Mesendoderm (in vitro differentiated cells): ENCODE data around the gene MVK.

Experiments used
- DNase-seq: peaks from one replicate; pipeline ENCODE4 v3.0.0; 2013
- H2AK5ac ChIP-seq: 2 replicates; pipeline ENCODE4 v1.6.1; 2013; ENCODE audit warnings: low read length, inconsistent platforms
- H2BK120ac ChIP-seq: 2 replicates; pipeline ENCODE4 v1.6.1; 2013; ENCODE audit warnings: low read depth, mild to moderate bottlenecking, low read length, moderate library complexity, mixed read lengths
- H2BK15ac ChIP-seq: replicated peaks from 2 replicates; pipeline ENCODE4 v1.6.1; 2013; ENCODE audit warnings: low read depth, mild to moderate bottlenecking, moderate library complexity
- H2BK5ac ChIP-seq: 2 replicates; pipeline ENCODE4 v1.6.1; 2013; ENCODE audit warnings: low read length, inconsistent platforms
- H3K18ac ChIP-seq: 2 replicates; pipeline ENCODE4 v1.6.1; 2013; ENCODE audit warnings: mild to moderate bottlenecking, low read length, mixed read lengths
- H3K23ac ChIP-seq: one replicate; pipeline ENCODE4 v1.6.1; 2013; ENCODE audit warnings: low read length
- H3K27ac ChIP-seq: 2 replicates; pipeline ENCODE4 v1.5.1; 2013; ENCODE audit warnings: low read depth, mild to moderate bottlenecking, inconsistent platforms, low read length, moderate library complexity
- H3K27me3 ChIP-seq: 2 replicates; pipeline ENCODE4 v1.6.1; 2013; ENCODE audit warnings: low read length, control low read depth, mild to moderate bottlenecking, inconsistent platforms; ENCODE audit not compliant: insufficient read depth, poor library complexity
- H3K36me3 ChIP-seq: 2 replicates; pipeline ENCODE4 v1.6.1; 2013; ENCODE audit warnings: low read length, inconsistent platforms; ENCODE audit not compliant: control insufficient read depth, insufficient read depth
- H3K4ac ChIP-seq: one replicate; pipeline ENCODE4 v1.6.1; 2013; ENCODE audit warnings: low read depth, mild to moderate bottlenecking, low read length, moderate library complexity
- H3K4me1 ChIP-seq: 2 replicates; pipeline ENCODE4 v1.6.1; 2013; ENCODE audit warnings: low read depth, low read length, inconsistent platforms; ENCODE audit not compliant: control insufficient read depth
- H3K4me2 ChIP-seq: 2 replicates; pipeline ENCODE4 v1.6.1; 2013; ENCODE audit warnings: low read length
- H3K4me3 ChIP-seq: 2 replicates; pipeline ENCODE4 v1.5.1; 2013; ENCODE audit warnings: mild to moderate bottlenecking, low read length
- H3K56ac ChIP-seq: one replicate; pipeline ENCODE4 v1.6.1; 2013; ENCODE audit warnings: low read length
- H3K79me1 ChIP-seq: 2 replicates; pipeline ENCODE4 v1.6.1; 2013; ENCODE audit warnings: low read length, inconsistent platforms
- H3K79me2 ChIP-seq: 2 replicates; pipeline ENCODE4 v1.6.1; 2013; ENCODE audit warnings: mild to moderate bottlenecking, low read length; ENCODE audit not compliant: control insufficient read depth, insufficient read depth
- H3K9ac ChIP-seq: 2 replicates; pipeline ENCODE4 v1.6.1; 2013; ENCODE audit warnings: low read length, inconsistent platforms
- H4K5ac ChIP-seq: one replicate; pipeline ENCODE4 v1.6.1; 2013; ENCODE audit warnings: low read length
- H4K8ac ChIP-seq: one replicate; pipeline ENCODE4 v1.6.1; 2013; ENCODE audit warnings: low read depth, mild to moderate bottlenecking, control low read depth, low read length, moderate library complexity
- WGBS: extraction: QIAGEN DNeasy Blood & Tissue Kit; methylation state at CpG from one replicate; pipeline ENCODE4 v1.1.7; 2013; ENCODE audit warnings: low lambda C conversion rate, missing lambda C conversion rate; ENCODE audit not compliant: insufficient coverage; ENCODE audit errors: extremely low coverage; 5-methylcytosine and 5-hydroxymethylcytosine counted together

MVK gene

GRCh38 chr12:109571773-109572505 is 1.7 kb upstream of the MVK start:
- H3K18ac ChIP-seq = no peak overlapping the region
- H3K23ac ChIP-seq = no peak overlapping the region
- peaks cover 8% of the 10 kb centered on the region for H3K4me1 ChIP-seq
- H2AK5ac ChIP-seq = no peak overlapping the region
- H3K56ac ChIP-seq = peak overlapping the region; percentile 34
- no peak overlapping the region for H2BK120ac ChIP-seq
- no peak for DNase-seq
- no CpG with 5 or more reads among the region's 5 CpGs for WGBS
- no peak overlapping the region for H3K9ac ChIP-seq
- H4K5ac ChIP-seq = no peak overlapping the region
- H3K4me2 ChIP-seq = no peak overlapping the region
- H3K27me3 ChIP-seq = no peaks in the 10 kb centered on the region
- peaks cover 2% of the 10 kb centered on the region for H3K79me2 ChIP-seq
- peaks cover 2% of the 10 kb centered on the region for H3K36me3 ChIP-seq
- no peak overlapping the region for H4K8ac ChIP-seq
- H2BK15ac ChIP-seq = no peak overlapping the region
- H3K27ac ChIP-seq = no peak overlapping the region
- H3K4ac ChIP-seq = no peak overlapping the region
- no peak overlapping the region for H3K4me3 ChIP-seq
- H2BK5ac ChIP-seq = no peak overlapping the region
- H3K79me1 ChIP-seq = peaks cover 11% of the 10 kb centered on the region

DNA sequence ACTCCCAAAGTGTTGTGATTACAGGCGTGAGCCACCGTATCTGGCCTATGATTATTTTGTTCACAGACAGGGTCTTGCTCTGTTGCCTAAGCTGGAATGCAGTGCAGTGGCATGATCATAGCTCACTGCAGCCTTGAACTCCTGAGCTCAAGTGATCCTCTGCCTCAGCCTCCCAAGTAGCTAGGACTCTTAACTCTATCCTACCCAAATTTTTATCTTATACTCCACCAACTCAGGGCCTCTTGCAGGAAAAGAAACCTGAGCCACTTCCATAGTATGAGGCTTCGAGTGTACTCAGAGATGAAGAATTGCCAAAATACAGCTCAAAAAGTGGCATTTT is 1.1 kb upstream of the MVK start:
- Histone ChIP-seq H2BK5ac (no peak overlapping the region), H3K4me3 (no peak overlapping the region), H3K27me3 (no peaks in the 10 kb centered on the region), H3K56ac (peak overlapping the region; percentile 97), H4K5ac (no peak overlapping the region), H3K18ac (no peak overlapping the region), H3K4me1 (peaks cover 8% of the 10 kb centered on the region), H4K8ac (no peak overlapping the region), H2BK15ac (no peak overlapping the region), H3K79me2 (peaks cover 2% of the 10 kb centered on the region), H3K79me1 (peaks cover 13% of the 10 kb centered on the region), H3K36me3 (peaks cover 2% of the 10 kb centered on the region), H3K4me2 (peak overlapping the region; percentile 66), H3K9ac (peak overlapping the region; percentile 68), H2BK120ac (no peak overlapping the region), H3K23ac (no peak overlapping the region), H2AK5ac (no peak overlapping the region), H3K4ac (no peak overlapping the region), H3K27ac (no peak overlapping the region)
- no CpG with 5 or more reads among the region's 3 CpGs for whole genome bisulfite sequencing
- DNase-seq = no peak

DNA sequence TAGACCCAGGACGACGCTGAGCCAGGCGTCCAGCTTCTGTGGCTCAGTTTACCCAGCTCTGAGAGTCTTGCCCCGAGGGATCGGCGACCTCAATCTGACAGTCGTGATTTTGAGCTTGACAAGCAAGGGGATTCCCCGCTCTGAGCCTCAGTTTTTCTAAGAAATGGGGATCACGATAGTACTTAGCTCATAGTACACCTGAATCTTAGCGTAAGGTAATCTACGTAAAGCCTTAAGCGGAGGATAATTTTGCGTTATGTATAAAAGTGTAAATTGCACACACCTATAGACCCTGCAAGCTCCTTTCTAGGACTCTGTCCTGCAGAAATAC is 285 bp downstream of the MVK start:
- Histone ChIP-seq H3K4ac (no peak overlapping the region), H3K23ac (no peak overlapping the region), H3K79me2 (peaks cover 2% of the 10 kb centered on the region), H3K4me2 (peak overlapping the region; percentile 76), H3K36me3 (peaks cover 3% of the 10 kb centered on the region), H3K4me3 (peak overlapping the region; percentile 62), H3K4me1 (peaks cover 8% of the 10 kb centered on the region), H2AK5ac (no peak overlapping the region), H4K5ac (no peak overlapping the region), H2BK120ac (no peak overlapping the region), H3K79me1 (peaks cover 13% of the 10 kb centered on the region), H3K9ac (peak overlapping the region; percentile 81), H2BK5ac (no peak overlapping the region), H3K27me3 (no peaks in the 10 kb centered on the region), H3K27ac (no peak overlapping the region), H4K8ac (no peak overlapping the region), H2BK15ac (no peak overlapping the region), H3K56ac (peak overlapping the region; percentile 84), H3K18ac (no peak overlapping the region)
- DNase-seq = no peak
- no CpG with 5 or more reads among the region's 13 CpGs for WGBS

GRCh38 chr12:109575683-109576082 is 2.1 kb downstream of the MVK start:
- Histone ChIP-seq H2AK5ac (no peak overlapping the region), H2BK15ac (no peak overlapping the region), H3K4ac (no peak overlapping the region), H3K4me2 (no peak overlapping the region), H3K9ac (no peak overlapping the region), H3K79me2 (peaks cover 2% of the 10 kb centered on the region), H4K8ac (no peak overlapping the region), H2BK5ac (no peak overlapping the region), H4K5ac (no peak overlapping the region), H3K79me1 (peaks cover 13% of the 10 kb centered on the region), H3K27ac (no peak overlapping the region), H3K36me3 (peaks cover 5% of the 10 kb centered on the region), H3K56ac (peak overlapping the region; percentile 25), H2BK120ac (no peak overlapping the region), H3K27me3 (no peaks in the 10 kb centered on the region), H3K18ac (no peak overlapping the region), H3K23ac (no peak overlapping the region), H3K4me3 (no peak overlapping the region), H3K4me1 (peaks cover 8% of the 10 kb centered on the region)
- DNase-seq = no peak
- WGBS = no CpG with 5 or more reads among the region's 3 CpGs

DNA sequence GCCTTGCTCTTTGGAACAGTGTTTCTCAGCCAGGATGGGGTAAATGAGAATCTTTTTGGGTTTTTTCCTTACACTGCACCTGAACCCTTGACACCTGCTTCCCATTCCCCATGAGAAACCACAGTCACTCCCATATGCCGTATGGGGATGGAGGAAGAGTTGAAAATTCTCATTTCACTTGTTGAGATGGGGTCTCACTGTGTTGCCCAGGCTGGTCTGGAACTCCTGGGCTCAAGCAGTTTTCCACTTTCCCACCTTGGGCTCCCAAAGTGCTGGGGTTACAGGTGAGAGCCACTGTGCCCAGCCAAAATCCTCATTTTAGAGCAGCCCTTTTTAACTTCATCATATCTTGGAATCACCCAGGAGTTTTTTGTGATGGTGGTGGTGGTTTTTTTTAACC is 3.7 kb downstream of the MVK start:
- Histone ChIP-seq H4K5ac (no peak overlapping the region), H3K27me3 (no peaks in the 10 kb centered on the region), H3K18ac (no peak overlapping the region), H3K36me3 (peaks cover 10% of the 10 kb centered on the region), H2BK120ac (no peak overlapping the region), H3K56ac (no peak overlapping the region), H2AK5ac (no peak overlapping the region), H2BK15ac (no peak overlapping the region), H3K27ac (no peak overlapping the region), H4K8ac (no peak overlapping the region), H3K79me1 (peaks cover 14% of the 10 kb centered on the region), H3K79me2 (peaks cover 2% of the 10 kb centered on the region), H3K4me1 (peaks cover 8% of the 10 kb centered on the region), H3K4me3 (no peak overlapping the region), H2BK5ac (no peak overlapping the region), H3K9ac (no peak overlapping the region), H3K4me2 (no peak overlapping the region), H3K4ac (no peak overlapping the region), H3K23ac (no peak overlapping the region)
- DNase-seq = no peak
- no CpG with 5 or more reads among the region's 1 CpG for WGBS

GRCh38 chr12:109578330-109578927 is 4.8 kb downstream of the MVK start:
- Histone ChIP-seq H3K4me3 (no peak overlapping the region), H2BK15ac (no peak overlapping the region), H3K4ac (no peak overlapping the region), H3K36me3 (peaks cover 10% of the 10 kb centered on the region), H3K9ac (no peak overlapping the region), H4K8ac (no peak overlapping the region), H3K27ac (no peak overlapping the region), H3K23ac (no peak overlapping the region), H2BK120ac (no peak overlapping the region), H2AK5ac (no peak overlapping the region), H4K5ac (no peak overlapping the region), H3K27me3 (no peaks in the 10 kb centered on the region), H3K56ac (no peak overlapping the region), H3K79me2 (peaks cover 2% of the 10 kb centered on the region), H2BK5ac (no peak overlapping the region), H3K4me1 (peaks cover 3% of the 10 kb centered on the region), H3K4me2 (no peak overlapping the region), H3K79me1 (peaks cover 14% of the 10 kb centered on the region), H3K18ac (no peak overlapping the region)
- WGBS = no CpG with 5 or more reads among the region's 8 CpGs
- no peak for DNase-seq
